DND-41 (cell line): ENCODE measurements around the gene PRRT1B.

Experiments
- ATAC-seq: fragments of 200-7000 bp; cut with Tn5 transposase; 3 replicates; pipeline ENCODE4 v1.9.1; 2021; ENCODE audit warnings: low read depth; ENCODE audit not compliant: insufficient read depth
- DNase-seq: peaks from one replicate; pipeline ENCODE4 v3.0.0-alpha.2; 2020
- H2AFZ ChIP-seq: 2 replicates; pipeline ENCODE4 v1.6.0; 2012; ENCODE audit warnings: low read depth, low read length
- H3K27ac ChIP-seq: 2 replicates; pipeline ENCODE4 v1.5.1; 2012; ENCODE audit warnings: low read length, inconsistent platforms
- H3K27me3 ChIP-seq: fragments of 200-600 bp; sonication (generic); 2 replicates; pipeline ENCODE4 v1.6.0; 2012; ENCODE audit warnings: low read length, mild to moderate bottlenecking, inconsistent platforms; ENCODE audit not compliant: insufficient read depth, poor library complexity
- H3K36me3 ChIP-seq: 2 replicates; pipeline ENCODE4 v1.5.1; 2012; ENCODE audit warnings: low read length, inconsistent platforms; ENCODE audit not compliant: insufficient read depth
- H3K4me1 ChIP-seq: 2 replicates; pipeline ENCODE4 v1.5.1; 2012; ENCODE audit warnings: mild to moderate bottlenecking, low read length; ENCODE audit not compliant: insufficient read depth
- H3K4me2 ChIP-seq: 2 replicates; pipeline ENCODE4 v1.6.0; 2012; ENCODE audit warnings: mild to moderate bottlenecking, moderate library complexity, low read length, inconsistent platforms; ENCODE audit not compliant: insufficient read depth
- H3K4me3 ChIP-seq, 2 experiments: fragments of 200-600 bp in 1 of 2; shearing (Covaris generic) in 1 of 2; 2 replicates each; pipeline ENCODE4 v1.5.1; 2012 to 2016; ENCODE audit warnings: inconsistent platforms in 2 of 2, low read length in 2 of 2, mild to moderate bottlenecking in 2 of 2, low read depth in 1 of 2, moderate library complexity in 1 of 2
- H3K79me2 ChIP-seq: 2 replicates; pipeline ENCODE4 v1.6.0; 2012; ENCODE audit warnings: low read length, inconsistent platforms; ENCODE audit not compliant: insufficient read depth
- H3K9ac ChIP-seq: 2 replicates; pipeline ENCODE4 v1.6.0; 2012; ENCODE audit warnings: low read depth, mild to moderate bottlenecking, inconsistent platforms, low read length, moderate library complexity
- H3K9me3 ChIP-seq: 2 replicates; pipeline ENCODE4 v1.5.1; 2012; ENCODE audit warnings: low read length, moderate library complexity, mild to moderate bottlenecking, inconsistent platforms; ENCODE audit not compliant: insufficient read depth, severe bottlenecking
- H4K20me1 ChIP-seq: 2 replicates; pipeline ENCODE4 v1.6.0; 2012; ENCODE audit warnings: low read length; ENCODE audit not compliant: insufficient read depth
- CTCF ChIP-seq: IDR thresholded peaks from 2 replicates; pipeline ENCODE4 v1.5.1; 2012; ENCODE audit warnings: borderline replicate concordance, low read length, moderate library complexity, mild to moderate bottlenecking; ENCODE audit not compliant: poor library complexity, severe bottlenecking; ENCODE audit errors: extremely low read depth
- EZH2 ChIP-seq: IDR thresholded peaks from 3 replicates; pipeline ENCODE4 v1.6.1; 2012; ENCODE audit warnings: borderline replicate concordance, low read depth, mild to moderate bottlenecking, moderate library complexity, low read length, inconsistent platforms; ENCODE audit not compliant: severe bottlenecking

Gene PRRT1B

DNA sequence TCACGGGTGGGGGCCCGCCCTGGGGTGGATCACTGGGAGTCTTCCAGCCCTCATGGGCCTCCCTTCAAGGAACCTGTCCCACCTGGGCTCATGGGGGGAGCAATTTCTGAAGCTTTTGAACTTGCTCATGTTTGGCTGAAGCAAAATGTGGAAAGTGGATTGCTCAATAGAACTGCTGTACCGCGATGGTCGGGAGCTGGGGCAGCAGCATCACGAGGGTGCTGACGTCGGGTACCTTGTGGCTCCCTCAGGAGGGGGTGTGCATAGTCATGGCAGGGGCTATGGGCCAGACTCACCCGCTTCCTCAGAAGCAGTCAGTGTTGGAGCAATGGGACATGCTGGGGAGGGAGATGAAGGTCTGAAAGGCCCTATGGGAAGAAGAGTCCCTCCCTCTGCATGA lies 57.9 kb downstream of the PRRT1B start:
- Histone ChIP-seq H3K27ac (no peak overlapping the region), H3K36me3 (peaks cover 51% of the 10 kb centered on the region), H3K4me3 (no peak overlapping the region), H3K9ac (no peak overlapping the region), H3K9me3 (no peaks in the 10 kb centered on the region), H4K20me1 (no peaks in the 10 kb centered on the region), H3K79me2 (no peaks in the 10 kb centered on the region), H3K27me3 (no peaks in the 10 kb centered on the region), H3K4me2 (no peak overlapping the region), H2AFZ (no peak overlapping the region), H3K4me1 (no peaks in the 10 kb centered on the region)
- no peak for DNase-seq
- ATAC-seq: no peak
- no peak for TF ChIP-seq EZH2
- TF ChIP-seq CTCF: no peak

GRCh38 chr9:131603711-131604439 lies 58.6 kb downstream of the PRRT1B start:
- TF ChIP-seq CTCF: no peak
- TF ChIP-seq EZH2: no peak
- H4K20me1 ChIP-seq: no peaks in the 10 kb centered on the region
- H3K9ac ChIP-seq: no peak overlapping the region

GRCh38 chr9:131605770-131606590 lies 60.7 kb downstream of the PRRT1B start:
- ATAC-seq (no peak), DNase-seq (no peak)
- Histone ChIP-seq H3K36me3 (peaks cover 54% of the 10 kb centered on the region), H3K27me3 (no peaks in the 10 kb centered on the region), H3K4me2 (no peak overlapping the region), H4K20me1 (no peaks in the 10 kb centered on the region), H3K79me2 (no peaks in the 10 kb centered on the region), H3K4me1 (no peaks in the 10 kb centered on the region), H3K27ac (no peak overlapping the region), H2AFZ (no peak overlapping the region), H3K9me3 (no peaks in the 10 kb centered on the region), H3K9ac (no peak overlapping the region), H3K4me3 (no peak overlapping the region)
- TF ChIP-seq EZH2 (no peak), CTCF (no peak)

More at GRCh38 chr9:131603711-131604439, 58.6 kb downstream of the PRRT1B start:
- H3K4me2 ChIP-seq: no peak overlapping the region
- H2AFZ ChIP-seq: no peak overlapping the region
- H3K79me2 ChIP-seq: no peaks in the 10 kb centered on the region
- H3K36me3 ChIP-seq: peaks cover 51% of the 10 kb centered on the region
- no peaks in the 10 kb centered on the region for H3K27me3 ChIP-seq
- no peak for ATAC-seq
- H3K9me3 ChIP-seq: no peaks in the 10 kb centered on the region
- no peak overlapping the region for H3K4me3 ChIP-seq
- DNase-seq: no peak
- H3K4me1 ChIP-seq: no peaks in the 10 kb centered on the region
- no peak overlapping the region for H3K27ac ChIP-seq
